SH-SY5Y (cell line): ENCODE data around the gene NAA20.

Experiments
- GATA2 ChIP-seq: IDR thresholded peaks from 2 replicates; pipeline ENCODE4 v1.6.1; 2011; ENCODE audit warnings: mild to moderate bottlenecking, low read depth, low read length
- GATA3 ChIP-seq: IDR thresholded peaks from 2 replicates; pipeline ENCODE4 v1.6.1; 2011; ENCODE audit warnings: low read depth, mild to moderate bottlenecking, low read length, moderate library complexity

- TF ChIP-seq GATA2 (no peak), GATA3 (no peak)
Measured at GRCh38 chr20:20021835-20022234, 4.7 kb downstream of the NAA20 start.
